B cell (primary cell): ENCODE results near the gene KCNMB2. TPM values are rescaled to one million over a fixed set of nuclear protein-coding genes. Genes with fewer than 3 reads are reported as not detected.

Source experiments
- ATAC-seq: fragments of 200-7000 bp; cut with Tn5 transposase; one replicate; pipeline ENCODE4 v1.10.0; 2021; ENCODE audit warnings: low read depth, mild to moderate bottlenecking, moderate number of reproducible peaks, moderate library complexity
- CTCF ChIA-PET: fragments of 350-600 bp; sonication (Branson Sonifier 250); formaldehyde crosslinking; loops from one replicate; lab custom pipeline; 2021; ENCODE audit warnings: antibody characterized with exemption, inconsistent platforms; lab: Charles Lee
- POLR2A ChIA-PET: fragments of 350-600 bp; sonication (Branson Sonifier 250); formaldehyde crosslinking; loops from one replicate; lab custom pipeline; 2021; ENCODE audit warnings: antibody characterized with exemption; lab: Charles Lee
- DNase-seq: peaks from one replicate; pipeline ENCODE4 v3.0.0; 2013
- H2AFZ ChIP-seq: 2 replicates; pipeline ENCODE4 v1.6.1; 2012; ENCODE audit warnings: mild to moderate bottlenecking, low read depth, low read length; ENCODE audit not compliant: insufficient read depth, poor library complexity, severe bottlenecking
- H3K27ac ChIP-seq, 2 donors: 1 replicate in 1 of 2; 2 replicates in 1 of 2; pipeline ENCODE4 v1.5.1; 2012 to 2013; ENCODE audit warnings: low read length in 2 of 2, mild to moderate bottlenecking in 2 of 2, moderate library complexity in 1 of 2
- H3K27me3 ChIP-seq, 4 experiments: fragments of 200-600 bp in 1 of 4; sonication (generic) in 1 of 4; replicated peaks in 1 of 4; 1 replicate in 2 of 4; 2 replicates in 2 of 4; pipeline versions ENCODE4 v1.6.1 to v1.7.0; 2013 to 2016; ENCODE audit warnings: low read length in 3 of 4, mild to moderate bottlenecking in 2 of 4, mixed read lengths in 1 of 4, moderate library complexity in 1 of 4; ENCODE audit not compliant: insufficient read depth in 4 of 4, control insufficient read depth in 3 of 4; ENCODE audit errors: control extremely low read depth in 1 of 4
- H3K36me3 ChIP-seq, 2 experiments: replicated peaks in 1 of 2; 1 replicate in 1 of 2; 2 replicates in 1 of 2; pipeline versions ENCODE4 v1.6.1 to v1.7.1; 2013; ENCODE audit warnings: low read length in 1 of 2; ENCODE audit not compliant: insufficient read depth in 2 of 2, control insufficient read depth in 1 of 2; ENCODE audit errors: control extremely low read depth in 1 of 2, extremely low read depth in 1 of 2
- H3K4me1 ChIP-seq, 2 donors: fragments of 200-600 bp in 1 of 2; sonication (generic) in 1 of 2; 1 replicate in 1 of 2; 2 replicates in 1 of 2; pipeline versions ENCODE4 v1.5.1 to v1.6.1; 2013 to 2017; ENCODE audit warnings: low read length in 2 of 2; ENCODE audit not compliant: control insufficient read depth in 2 of 2, insufficient read depth in 2 of 2
- H3K4me2 ChIP-seq: replicated peaks from 2 replicates; pipeline ENCODE3; 2012; ENCODE audit warnings: mild to moderate bottlenecking, low read depth, low read length; ENCODE audit not compliant: poor library complexity, severe bottlenecking
- H3K4me3 ChIP-seq, 5 experiments: fragments of 200-600 bp in 1 of 5; sonication (generic) in 1 of 5; 1 replicate in 3 of 5; 2 replicates in 2 of 5; pipeline versions ENCODE4 v1.5.1 to v1.7.0; 2011 to 2016; ENCODE audit warnings: low read length in 4 of 5, mild to moderate bottlenecking in 4 of 5, low read depth in 2 of 5, control low read depth in 1 of 5, moderate library complexity in 1 of 5; ENCODE audit not compliant: insufficient read depth in 1 of 5; ENCODE audit errors: control extremely low read depth in 1 of 5, extremely low read depth in 1 of 5
- H3K79me2 ChIP-seq: fragments of 200-600 bp; sonication (generic); one replicate; pipeline ENCODE4 v1.6.0; 2016; ENCODE audit warnings: low read length; ENCODE audit not compliant: control insufficient read depth, insufficient read depth
- H3K9ac ChIP-seq: fragments of 200-600 bp; sonication (generic); 2 replicates; pipeline ENCODE4 v1.6.1; 2017; ENCODE audit warnings: mild to moderate bottlenecking, low read length, moderate library complexity
- H3K9me3 ChIP-seq, 3 donors: one replicate each; pipeline versions ENCODE4 v1.6.1 to v1.7.1; 2013; ENCODE audit warnings: low read length in 2 of 3; ENCODE audit not compliant: control insufficient read depth in 2 of 3, insufficient read depth in 1 of 3; ENCODE audit errors: control extremely low read depth in 1 of 3
- H4K20me1 ChIP-seq: 2 replicates; pipeline ENCODE4 v1.6.0; 2012; ENCODE audit warnings: mild to moderate bottlenecking, low read length; ENCODE audit not compliant: insufficient read depth, control insufficient read depth, poor library complexity, severe bottlenecking
- H3K27ac Mint-ChIP-seq: one replicate; pipeline ENCODE4 v1.8.0; 2021; ENCODE audit warnings: mixed read lengths
- H3K27me3 Mint-ChIP-seq: one replicate; pipeline ENCODE4 v1.8.0; 2021; ENCODE audit warnings: mixed read lengths
- H3K4me1 Mint-ChIP-seq: one replicate; pipeline ENCODE4 v1.8.0; 2021; ENCODE audit warnings: mixed read lengths
- H3K4me3 Mint-ChIP-seq: one replicate; pipeline ENCODE4 v1.8.0; 2021; ENCODE audit warnings: mixed read lengths
- H3K9me3 Mint-ChIP-seq: one replicate; pipeline ENCODE4 v1.8.0; 2022; ENCODE audit warnings: mixed read lengths; ENCODE audit not compliant: insufficient read depth
- EZH2 ChIP-seq: IDR thresholded peaks from 2 replicates; pipeline ENCODE4 v1.6.1; 2012; ENCODE audit warnings: borderline replicate concordance, low read depth, mild to moderate bottlenecking, moderate library complexity, low read length; ENCODE audit not compliant: insufficient read depth, poor library complexity, severe bottlenecking
- WGBS: methylation state at CpG from one replicate; pipeline ENCODE4 v1.1.5; 2013; ENCODE audit warnings: missing lambda C conversion rate; ENCODE audit not compliant: insufficient coverage; 5-methylcytosine and 5-hydroxymethylcytosine counted together
- intact Hi-C: fragments of 100-400 bp; cut with micrococcal nuclease; formaldehyde crosslinking; loops from one replicate; pipeline ENCODE4 v1.10.0; 2022
- polyA plus RNA-seq: library from polyadenylated mRNA; depleted of rRNA; stranded (reverse); fragments of >200 nt; gene quantifications from 2 replicates; pipeline ENCODE4 v1.2.3, GENCODE V29; 2012
- total RNA-seq, 2 donors: library from RNA; stranded (reverse); fragments of 120-200 nt in 1 of 2; gene quantifications; 1 replicate in 1 of 2; 2 replicates in 1 of 2; pipeline versions ENCODE4 v1.2.3 to v1.2.4, GENCODE V29; 2013 to 2022
- TF ChIP-seq, protein P1 (sequence below): fragments of 200-600 bp; IDR thresholded peaks from one replicate; pipeline ENCODE4 v1.8.0; 2022; ENCODE audit warnings: antibody characterized with exemption, mild to moderate bottlenecking

The KCNMB2 gene
- total and polyA plus RNA-seq, 2 donors (not counting 1 experiment from before 2014, with no cell fraction given): not detected

DNA sequence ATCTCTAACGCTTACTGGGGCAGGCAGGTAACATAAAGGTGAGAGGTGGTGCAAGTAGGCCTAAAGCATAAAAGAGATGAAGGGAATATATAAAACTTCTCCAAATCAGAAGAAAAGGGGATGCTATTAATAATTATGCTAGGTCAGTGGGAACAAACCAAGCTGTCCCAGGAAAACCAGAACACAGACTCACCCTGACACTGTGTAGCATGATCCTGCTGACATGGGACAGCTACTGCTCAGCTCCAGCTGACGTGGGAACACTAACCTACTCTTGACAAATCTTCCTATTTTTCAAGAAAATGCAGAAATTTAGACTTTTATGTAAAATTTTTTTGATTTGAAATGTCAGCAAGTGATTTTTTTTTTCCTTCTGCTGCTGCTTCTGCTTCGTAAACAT, 203.5 kb downstream of the KCNMB2 start:
- no peak for ATAC-seq
- no CpG with 5 or more reads among the region's 3 CpGs for WGBS
- intact Hi-C loops: no loop called here

DNA sequence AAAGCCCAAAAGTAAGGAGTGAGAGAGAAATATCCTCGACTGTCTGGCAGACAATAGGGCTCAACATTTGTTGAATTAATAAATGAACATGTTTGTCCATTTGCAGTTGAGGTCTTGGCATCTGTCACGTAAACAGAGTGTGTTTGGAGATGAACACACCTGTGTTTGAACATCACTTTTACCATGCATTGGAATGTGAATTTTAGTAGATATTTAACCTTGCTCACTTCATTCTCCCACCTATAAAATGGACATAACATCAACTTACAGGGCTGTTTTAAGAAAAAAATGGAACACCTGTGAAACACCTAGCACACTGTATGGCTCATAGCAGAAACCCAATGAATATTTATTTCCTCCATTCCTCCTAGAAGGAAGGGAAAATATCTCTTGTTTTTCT, 204.8 kb downstream of the KCNMB2 start:
- ChIA-PET POLR2A (no interaction called here), CTCF (no interaction called here)
- intact Hi-C loops: no loop called here
- Histone ChIP-seq H3K9me3 (peaks cover 0 to 3% (median 0%) of the 10 kb centered on the region in 3 donors), H2AFZ (no peak overlapping the region), H3K4me3 (no peak overlapping the region), H3K4me1 (no peaks in the 10 kb centered on the region), H3K79me2 (no peaks in the 10 kb centered on the region), H3K27me3 (no peaks in the 10 kb centered on the region), H3K27ac (no peak overlapping the region), H3K4me2 (no peak overlapping the region), H4K20me1 (no peaks in the 10 kb centered on the region), H3K9ac (no peak overlapping the region), H3K36me3 (no peaks in the 10 kb centered on the region)
- TF ChIP-seq, protein P1, sequence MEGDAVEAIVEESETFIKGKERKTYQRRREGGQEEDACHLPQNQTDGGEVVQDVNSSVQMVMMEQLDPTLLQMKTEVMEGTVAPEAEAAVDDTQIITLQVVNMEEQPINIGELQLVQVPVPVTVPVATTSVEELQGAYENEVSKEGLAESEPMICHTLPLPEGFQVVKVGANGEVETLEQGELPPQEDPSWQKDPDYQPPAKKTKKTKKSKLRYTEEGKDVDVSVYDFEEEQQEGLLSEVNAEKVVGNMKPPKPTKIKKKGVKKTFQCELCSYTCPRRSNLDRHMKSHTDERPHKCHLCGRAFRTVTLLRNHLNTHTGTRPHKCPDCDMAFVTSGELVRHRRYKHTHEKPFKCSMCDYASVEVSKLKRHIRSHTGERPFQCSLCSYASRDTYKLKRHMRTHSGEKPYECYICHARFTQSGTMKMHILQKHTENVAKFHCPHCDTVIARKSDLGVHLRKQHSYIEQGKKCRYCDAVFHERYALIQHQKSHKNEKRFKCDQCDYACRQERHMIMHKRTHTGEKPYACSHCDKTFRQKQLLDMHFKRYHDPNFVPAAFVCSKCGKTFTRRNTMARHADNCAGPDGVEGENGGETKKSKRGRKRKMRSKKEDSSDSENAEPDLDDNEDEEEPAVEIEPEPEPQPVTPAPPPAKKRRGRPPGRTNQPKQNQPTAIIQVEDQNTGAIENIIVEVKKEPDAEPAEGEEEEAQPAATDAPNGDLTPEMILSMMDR: no peak
- no peak for TF ChIP-seq EZH2
- ATAC-seq: no peak
- no peak for DNase-seq
- no peaks in the 10 kb centered on the region for H3K27me3 Mint-ChIP-seq
- WGBS: 78% methylated on average over 1 of the region's 2 CpGs
- no peaks in the 10 kb centered on the region for H3K9me3 Mint-ChIP-seq
- no peak overlapping the region for H3K27ac Mint-ChIP-seq
- H3K4me1 Mint-ChIP-seq: no peaks in the 10 kb centered on the region
- no peak overlapping the region for H3K4me3 Mint-ChIP-seq

More for the DNA sequence above, 203.5 kb downstream of the KCNMB2 start:
- no peak overlapping the region for H2AFZ ChIP-seq
- no peak for DNase-seq
- TF ChIP-seq, protein P1: no peak
- TF ChIP-seq EZH2: no peak
- no peak overlapping the region for H3K4me2 ChIP-seq
- no peak overlapping the region for H3K27ac ChIP-seq
- H3K4me3 ChIP-seq: no peak overlapping the region
- no peaks in the 10 kb centered on the region for H3K36me3 ChIP-seq
- Mint-ChIP-seq H3K27ac (no peak overlapping the region), H3K4me3 (no peak overlapping the region), H3K9me3 (no peaks in the 10 kb centered on the region), H3K4me1 (no peaks in the 10 kb centered on the region), H3K27me3 (no peaks in the 10 kb centered on the region)
- ChIA-PET POLR2A (no interaction called here), CTCF (no interaction called here)
- no peaks in the 10 kb centered on the region for H3K79me2 ChIP-seq
- no peaks in the 10 kb centered on the region for H3K27me3 ChIP-seq
- H4K20me1 ChIP-seq: no peaks in the 10 kb centered on the region
- no peaks in the 10 kb centered on the region for H3K4me1 ChIP-seq
- H3K9me3 ChIP-seq: no peaks in the 10 kb centered on the region
- no peak overlapping the region for H3K9ac ChIP-seq
